Lung (tissue), 12 donors: ENCODE data around the gene BICDL2. TPM values are rescaled to one million over a fixed set of nuclear protein-coding genes. Genes with fewer than 3 reads are reported as not detected.
A peak's percentile ranks its signal among the peaks of the same experiment; 100 is the strongest.

Experiments
- ATAC-seq: fragments of 200-7000 bp; cut with Tn5 transposase; one replicate; pipeline ENCODE4 v1.9.1; 2020; ENCODE audit warnings: moderate number of reproducible peaks; ENCODE audit not compliant: insufficient read depth, low FRiP score
- DNase-seq, 3 donors: peaks; one replicate each; pipeline ENCODE4 v3.0.0-alpha.2; 2013 to 2017
- H3K27ac ChIP-seq, 2 donors: one replicate each; pipeline ENCODE4 v1.5.1; 2013; ENCODE audit warnings: mild to moderate bottlenecking in 2 of 2, moderate library complexity in 2 of 2, control low read depth in 1 of 2, inconsistent platforms in 1 of 2, low read depth in 1 of 2, low read length in 1 of 2
- H3K27me3 ChIP-seq, 3 donors: one replicate each; pipeline ENCODE4 v1.5.1; 2013; ENCODE audit warnings: low read length in 2 of 3; ENCODE audit not compliant: control insufficient read depth in 3 of 3, insufficient read depth in 3 of 3
- H3K36me3 ChIP-seq, 4 donors: one replicate each; pipeline ENCODE4 v1.5.1; 2013; ENCODE audit warnings: low read length in 4 of 4, mild to moderate bottlenecking in 1 of 4, moderate library complexity in 1 of 4; ENCODE audit not compliant: control insufficient read depth in 4 of 4, insufficient read depth in 4 of 4
- H3K4me1 ChIP-seq, 5 donors: one replicate each; pipeline ENCODE4 v1.5.1; 2013; ENCODE audit warnings: low read length in 5 of 5, mild to moderate bottlenecking in 2 of 5, moderate library complexity in 1 of 5; ENCODE audit not compliant: control insufficient read depth in 5 of 5, insufficient read depth in 5 of 5
- H3K4me3 ChIP-seq: one replicate; pipeline ENCODE4 v1.5.1; 2013; ENCODE audit warnings: mild to moderate bottlenecking, control low read depth, moderate library complexity
- H3K9ac ChIP-seq, 2 donors: one replicate each; pipeline ENCODE4 v1.5.1; 2013; ENCODE audit warnings: low read length in 2 of 2, control low read depth in 1 of 2; ENCODE audit not compliant: insufficient read depth in 1 of 2
- H3K9me3 ChIP-seq, 4 donors: one replicate each; pipeline ENCODE4 v1.5.1; 2013; ENCODE audit warnings: low read length in 3 of 4, mild to moderate bottlenecking in 1 of 4, moderate library complexity in 1 of 4; ENCODE audit not compliant: control insufficient read depth in 4 of 4, insufficient read depth in 3 of 4
- WGBS, 2 donors: extraction: QIAGEN DNeasy Blood & Tissue Kit; methylation state at CpG; one replicate each; pipeline ENCODE4 v1.1.7; 2013; 5-methylcytosine and 5-hydroxymethylcytosine counted together
- polyA plus RNA-seq, 2 donors: library from polyadenylated mRNA; stranded (reverse); fragments of 200-250 nt; gene quantifications; one replicate each; pipeline ENCODE4 v1.2.1, GENCODE V29; 2013
- total RNA-seq, 2 donors: library from RNA; depleted of rRNA in 1 of 2; stranded (reverse); fragments of >200 nt in 1 of 2; gene quantifications; one replicate each; pipeline ENCODE4 v1.2.1, GENCODE V29; 2014 to 2021
- TF ChIP-seq, protein P1 (sequence below): IDR thresholded peaks from 2 replicates; pipeline ENCODE4 v1.5.1; 2012; ENCODE audit warnings: mild to moderate bottlenecking; ENCODE audit errors: control extremely low read depth, extremely low read depth
- donor health status: control.
- donor health status: control.
- donor health status: Bipolar disorder and iron deficiency.
- donor health status: healthy.
- donor health status: DM: yes; HTN: yes; CAD: no.

The BICDL2 gene
- total and polyA plus RNA-seq, 4 donors, result 12.7 to 24.4 (median 16.5) TPM

DNA sequence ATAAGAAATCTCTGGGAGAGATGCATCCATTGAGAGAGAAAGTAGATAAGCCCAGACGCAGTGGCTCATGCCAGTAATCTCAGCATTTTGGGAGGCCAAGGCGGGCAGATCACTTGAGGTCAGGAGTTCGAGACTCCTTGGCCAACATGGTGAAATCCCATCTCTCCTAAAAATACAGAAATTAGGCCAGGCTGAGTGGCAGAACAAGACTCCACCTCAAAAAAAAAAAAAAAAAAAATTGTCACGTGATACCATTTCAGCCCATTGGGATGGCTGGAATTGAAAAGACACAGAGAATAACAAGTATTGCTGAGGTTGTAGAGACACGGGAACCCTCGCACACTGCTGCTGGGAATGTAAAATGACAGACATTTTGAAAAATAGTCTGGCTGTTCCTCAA, 25.8 kb upstream of the BICDL2 start:
- DNase-seq, result no peak
- Histone ChIP-seq H3K27ac (no peak overlapping the region), H3K27me3 (no peaks in the 10 kb centered on the region), H3K36me3 (peaks cover 0 to 3% (median 0%) of the 10 kb centered on the region in 4 donors), H3K9me3 (no peaks in the 10 kb centered on the region), H3K9ac (no peak overlapping the region), H3K4me3 (no peak overlapping the region), H3K4me1 (peaks cover 2 to 22% (median 7%) of the 10 kb centered on the region in 5 donors)
- WGBS, 2 donors, result 83 to 89% methylated on average over 6 of the region's 6 CpGs
- TF ChIP-seq, protein P1, sequence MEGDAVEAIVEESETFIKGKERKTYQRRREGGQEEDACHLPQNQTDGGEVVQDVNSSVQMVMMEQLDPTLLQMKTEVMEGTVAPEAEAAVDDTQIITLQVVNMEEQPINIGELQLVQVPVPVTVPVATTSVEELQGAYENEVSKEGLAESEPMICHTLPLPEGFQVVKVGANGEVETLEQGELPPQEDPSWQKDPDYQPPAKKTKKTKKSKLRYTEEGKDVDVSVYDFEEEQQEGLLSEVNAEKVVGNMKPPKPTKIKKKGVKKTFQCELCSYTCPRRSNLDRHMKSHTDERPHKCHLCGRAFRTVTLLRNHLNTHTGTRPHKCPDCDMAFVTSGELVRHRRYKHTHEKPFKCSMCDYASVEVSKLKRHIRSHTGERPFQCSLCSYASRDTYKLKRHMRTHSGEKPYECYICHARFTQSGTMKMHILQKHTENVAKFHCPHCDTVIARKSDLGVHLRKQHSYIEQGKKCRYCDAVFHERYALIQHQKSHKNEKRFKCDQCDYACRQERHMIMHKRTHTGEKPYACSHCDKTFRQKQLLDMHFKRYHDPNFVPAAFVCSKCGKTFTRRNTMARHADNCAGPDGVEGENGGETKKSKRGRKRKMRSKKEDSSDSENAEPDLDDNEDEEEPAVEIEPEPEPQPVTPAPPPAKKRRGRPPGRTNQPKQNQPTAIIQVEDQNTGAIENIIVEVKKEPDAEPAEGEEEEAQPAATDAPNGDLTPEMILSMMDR, result no peak
- no peak for ATAC-seq

DNA sequence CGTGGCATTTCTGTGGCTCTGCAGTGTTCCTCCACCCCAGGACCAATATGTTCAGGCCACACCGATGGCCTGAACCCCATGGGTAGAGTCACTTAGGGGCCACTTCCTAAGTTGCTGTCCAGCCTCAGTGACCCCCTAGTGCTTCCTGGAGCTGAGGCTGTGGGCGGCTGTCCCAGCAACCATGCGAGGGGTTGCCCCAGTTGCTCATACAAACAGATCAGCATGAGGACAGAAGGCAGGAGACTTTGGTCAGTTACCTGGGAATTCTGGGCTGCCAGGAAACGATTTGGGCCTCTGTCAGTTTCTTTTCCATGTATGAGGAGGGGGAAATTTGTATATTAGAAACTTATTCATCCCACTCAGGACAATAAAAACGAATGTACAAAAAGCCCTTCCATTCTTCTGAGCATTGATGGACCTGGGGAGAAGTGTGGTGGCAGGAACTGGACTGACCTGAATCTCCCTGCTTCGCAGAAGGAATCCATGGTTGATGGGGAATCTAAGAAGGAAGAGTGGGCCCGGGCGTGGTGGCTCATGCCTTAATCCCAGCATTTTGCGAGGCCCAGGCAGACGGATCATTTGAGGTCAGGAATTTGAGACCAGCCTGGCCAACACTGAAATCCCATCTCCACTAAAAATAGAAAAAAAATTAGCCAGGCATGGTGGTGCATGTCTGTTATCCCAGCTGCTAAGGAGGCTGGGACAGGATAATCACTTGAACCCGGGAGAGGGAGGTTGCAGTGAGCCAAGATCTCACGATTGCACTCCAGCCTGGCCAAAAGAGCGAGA, 23.8 kb upstream of the BICDL2 start:
- Histone ChIP-seq H3K9ac (no peak overlapping the region), H3K27ac (peak overlapping the region in 1 of 2 donors; percentile 31), H3K4me1 (peaks cover 2 to 16% (median 7%) of the 10 kb centered on the region in 5 donors), H3K9me3 (no peaks in the 10 kb centered on the region), H3K36me3 (no peaks in the 10 kb centered on the region), H3K4me3 (no peak overlapping the region), H3K27me3 (no peaks in the 10 kb centered on the region)
- WGBS, 2 donors, result 87% methylated on average over 14 of the region's 14 CpGs
- ATAC-seq, result no peak
- TF ChIP-seq, protein P1, result no peak
- DNase-seq, result no peak

DNA sequence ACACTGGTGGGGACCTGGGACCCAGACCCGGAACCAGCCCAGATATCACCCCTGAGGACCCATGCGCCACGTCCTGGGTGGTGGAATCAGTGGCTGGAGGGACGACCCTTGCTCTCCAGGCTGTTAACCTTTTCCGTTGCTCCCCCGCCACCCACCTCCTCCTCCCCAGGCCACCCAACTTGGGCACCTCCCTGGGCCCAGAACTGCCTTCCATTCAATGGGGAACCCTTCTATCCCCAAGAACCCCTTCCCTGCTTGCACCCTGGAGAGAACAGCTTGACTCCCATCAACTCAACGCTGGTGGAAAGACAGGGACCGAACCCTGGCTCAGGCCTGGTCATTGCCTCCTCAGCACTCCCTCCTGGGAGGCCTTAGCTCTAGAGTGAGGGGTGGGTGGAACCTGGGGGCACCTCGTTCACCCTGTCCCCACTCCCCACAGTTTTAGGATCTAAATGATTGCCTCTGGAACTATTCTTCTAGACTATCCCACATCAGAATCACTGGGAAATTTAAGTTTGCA, 23.0 kb upstream of the BICDL2 start:
- Histone ChIP-seq H3K9ac (peak overlapping the region in 1 of 2 donors; percentile 28), H3K27ac (peak overlapping the region; percentile 71 to 85), H3K9me3 (no peaks in the 10 kb centered on the region), H3K4me1 (peaks cover 2 to 13% (median 7%) of the 10 kb centered on the region in 5 donors), H3K4me3 (peak overlapping the region; percentile 24), H3K36me3 (no peaks in the 10 kb centered on the region), H3K27me3 (no peaks in the 10 kb centered on the region)
- DNase-seq (no peak), ATAC-seq (no peak)
- WGBS, 2 donors, result 61 to 69% methylated on average over 9 of the region's 9 CpGs
- TF ChIP-seq, protein P1, result no peak
